ENCODE measurements around the gene LRCH1.

The LRCH1 gene

GRCh38 chr13:46629811-46630413, 76.9 kb downstream of the LRCH1 start:
- TF ChIP-seq, protein P1, sequence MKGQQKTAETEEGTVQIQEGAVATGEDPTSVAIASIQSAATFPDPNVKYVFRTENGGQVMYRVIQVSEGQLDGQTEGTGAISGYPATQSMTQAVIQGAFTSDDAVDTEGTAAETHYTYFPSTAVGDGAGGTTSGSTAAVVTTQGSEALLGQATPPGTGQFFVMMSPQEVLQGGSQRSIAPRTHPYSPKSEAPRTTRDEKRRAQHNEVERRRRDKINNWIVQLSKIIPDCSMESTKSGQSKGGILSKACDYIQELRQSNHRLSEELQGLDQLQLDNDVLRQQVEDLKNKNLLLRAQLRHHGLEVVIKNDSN (IDR thresholded peaks at IDR 0.05) = no peak
- TF ChIP-seq MAX (IDR thresholded peaks at IDR 0.05) (no peak), CEBPB (IDR thresholded peaks at IDR 0.05) (no peak), ZBTB7A (IDR thresholded peaks at IDR 0.05; ENCODE audit: low read depth) (no peak), TEAD4 (IDR thresholded peaks at IDR 0.05) (no peak), YY1 (IDR thresholded peaks at IDR 0.05; ENCODE audit: low read depth) (no peak), TCF12 (IDR thresholded peaks at IDR 0.05; ENCODE audit: low read depth) (no peak), CREB1 (IDR thresholded peaks at IDR 0.05; ENCODE audit: low read depth) (no peak), REST (IDR thresholded peaks at IDR 0.05; ENCODE audit: low read depth) (no peak), NFIC (IDR thresholded peaks at IDR 0.05) (no peak)

DNA sequence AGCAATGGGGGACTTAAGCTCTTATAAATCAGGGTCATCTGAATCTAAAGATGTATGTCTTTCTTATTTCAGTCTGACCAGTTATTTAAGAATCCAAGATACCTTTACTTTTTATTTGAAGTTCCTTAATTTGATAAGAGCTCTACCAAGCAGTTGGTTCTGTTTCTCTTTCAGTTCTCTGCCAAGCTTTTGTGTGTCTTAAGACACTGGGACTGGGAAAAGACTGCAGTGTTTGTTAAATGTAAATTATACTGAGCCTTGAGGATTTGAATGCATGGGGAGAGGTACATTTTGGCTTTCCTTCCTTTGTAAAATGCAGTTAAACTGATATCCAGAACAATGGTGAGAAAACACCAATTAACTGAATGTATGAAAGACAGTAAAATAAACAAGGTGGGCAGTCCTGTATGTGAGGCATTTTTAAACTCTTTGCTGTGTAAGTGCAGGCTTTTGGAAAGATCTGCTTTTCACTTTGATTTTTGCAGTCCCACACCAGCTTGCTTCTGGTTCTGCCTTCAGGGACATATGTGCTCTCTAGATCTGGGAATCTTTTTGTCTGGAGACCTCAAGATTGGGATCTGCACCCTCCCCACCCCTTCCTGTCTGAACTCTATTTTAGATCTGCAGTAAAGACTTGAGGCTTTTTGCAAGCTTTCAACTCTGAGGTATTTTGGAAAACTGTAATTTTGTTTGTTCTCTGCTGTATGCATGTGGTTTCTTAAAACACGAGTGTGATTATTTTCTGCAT, 77.6 kb downstream of the LRCH1 start:
- TF ChIP-seq TEAD4 (IDR thresholded peaks at IDR 0.05) (no peak), TCF12 (IDR thresholded peaks at IDR 0.05; ENCODE audit: low read depth) (no peak), YY1 (IDR thresholded peaks at IDR 0.05; ENCODE audit: low read depth) (no peak), FOXM1 (IDR thresholded peaks at IDR 0.05; ENCODE audit: borderline replicate concordance, low read depth) (no peak), REST (IDR thresholded peaks at IDR 0.05; ENCODE audit: low read depth) (no peak), RAD21 (IDR thresholded peaks at IDR 0.05; ENCODE audit: low read depth) (no peak), CEBPB (IDR thresholded peaks at IDR 0.05) (no peak), CREB1 (IDR thresholded peaks at IDR 0.05; ENCODE audit: low read depth) (no peak), MAX (IDR thresholded peaks at IDR 0.05) (no peak), EP300 (IDR thresholded peaks at IDR 0.05; ENCODE audit: borderline replicate concordance) (no peak), ZBTB7A (IDR thresholded peaks at IDR 0.05; ENCODE audit: low read depth) (no peak), NFIC (IDR thresholded peaks at IDR 0.05) (no peak), EGR1 (IDR thresholded peaks at IDR 0.05) (no peak), TAF1 (IDR thresholded peaks at IDR 0.05; ENCODE audit: low read depth) (no peak)
- TF ChIP-seq, protein P1 (IDR thresholded peaks at IDR 0.05) = no peak

- TF ChIP-seq CREB1 (IDR thresholded peaks at IDR 0.05; ENCODE audit: low read depth) (no peak), TEAD4 (IDR thresholded peaks at IDR 0.05) (no peak), YY1 (IDR thresholded peaks at IDR 0.05; ENCODE audit: low read depth) (no peak), NFIC (IDR thresholded peaks at IDR 0.05) (no peak), EGR1 (IDR thresholded peaks at IDR 0.05) (no peak), RAD21 (IDR thresholded peaks at IDR 0.05; ENCODE audit: low read depth) (no peak), REST (IDR thresholded peaks at IDR 0.05; ENCODE audit: low read depth) (no peak), CEBPB (IDR thresholded peaks at IDR 0.05) (no peak), MAX (IDR thresholded peaks at IDR 0.05) (no peak), ZBTB7A (IDR thresholded peaks at IDR 0.05; ENCODE audit: low read depth) (no peak), TCF12 (IDR thresholded peaks at IDR 0.05; ENCODE audit: low read depth) (no peak), TAF1 (IDR thresholded peaks at IDR 0.05; ENCODE audit: low read depth) (no peak), EP300 (IDR thresholded peaks at IDR 0.05; ENCODE audit: borderline replicate concordance) (no peak), FOXM1 (IDR thresholded peaks at IDR 0.05; ENCODE audit: borderline replicate concordance, low read depth) (no peak)
- TF ChIP-seq, protein P1 (IDR thresholded peaks at IDR 0.05) = no peak
Observed at GRCh38 chr13:46631179-46631542, 78.2 kb downstream of the LRCH1 start.
